Measurements from ENCODE around the gene TXNRD1.

- TF ChIP-seq POLR2A (IDR thresholded peaks at IDR 0.05) (no peak), CTCF (IDR thresholded peaks at IDR 0.05) (no peak)
Measured at GRCh38 chr12:104372721-104373335, 157.2 kb downstream of the TXNRD1 start.

Data from right lobe of liver (tissue), 4 donors.